SK-N-MC (cell line): ENCODE results near the gene DPP10.

Experiments
- EZH2 ChIP-seq: fragments of 200-600 bp; sonication (generic); IDR thresholded peaks from one replicate; pipeline ENCODE4 v1.6.1; 2017; ENCODE audit warnings: antibody characterized with exemption
- FOXP2 ChIP-seq: optimal IDR thresholded peaks from 2 replicates; pipeline ENCODE3; 2011; ENCODE audit warnings: mild to moderate bottlenecking, moderate library complexity; ENCODE audit not compliant: insufficient read depth; ENCODE audit errors: extremely low read length, control extremely low read depth
- POLR2AphosphoS5 ChIP-seq: IDR thresholded peaks from 2 replicates; pipeline ENCODE4 v1.6.1; 2012; ENCODE audit warnings: mild to moderate bottlenecking, low read depth, low read length, borderline replicate concordance

- TF ChIP-seq POLR2AphosphoS5 (no peak), EZH2 (no peak), FOXP2 (no peak)
These were observed 355.1 kb downstream of the DPP10 start for GRCh38 chr2:114797540-114797939.
